MG63 (cell line): ENCODE results near the gene KLC4. TPM values are rescaled to one million over a fixed set of nuclear protein-coding genes. Genes with fewer than 3 reads are reported as not detected.
"Not testable (repeated sequence)": the region's sequence is repeated elsewhere in the genome, so short reads cannot be mapped to it uniquely, and the experiment has no call there.

Experiments used
- DNase-seq: peaks from one replicate; pipeline ENCODE4 v3.0.0-alpha.2; 2020
- H3K27me3 ChIP-seq: fragments of 250-450 bp; sonication (Bioruptor Pico); 2 replicates; pipeline ENCODE4 v1.5.1; 2020; ENCODE audit warnings: mild to moderate bottlenecking, moderate library complexity
- H3K36me3 ChIP-seq: fragments of 250-450 bp; sonication (Bioruptor Pico); 2 replicates; pipeline ENCODE4 v1.5.1; 2020; ENCODE audit warnings: mild to moderate bottlenecking, moderate library complexity
- H3K4me3 ChIP-seq: fragments of 250-450 bp; sonication (Bioruptor Pico); 2 replicates; pipeline ENCODE4 v1.5.1; 2020; ENCODE audit warnings: mild to moderate bottlenecking, moderate library complexity
- H3K9me3 ChIP-seq: fragments of 250-450 bp; sonication (Bioruptor Pico); 2 replicates; pipeline ENCODE4 v1.5.1; 2020; ENCODE audit warnings: mild to moderate bottlenecking, moderate library complexity
- total RNA-seq: library from RNA; depleted of rRNA; stranded (reverse); fragments of >200 nt; shearing (Covaris generic); gene quantifications from 2 replicates; pipeline ENCODE4 v1.2.3, GENCODE V29; 2014; ENCODE audit warnings: low replicate concordance

KLC4 gene
- total RNA-seq, 1 experiment from 2014 or later, result 16.6 TPM

- no peaks in the 10 kb centered on the region for H3K27me3 ChIP-seq
- no peaks in the 10 kb centered on the region for H3K9me3 ChIP-seq
- DNase-seq, result no peak
- H3K4me3 ChIP-seq, result no peak overlapping the region
- H3K36me3 ChIP-seq, result no peaks in the 10 kb centered on the region
Measured at GRCh38 chr6:43097098-43097489, 37.7 kb downstream of the KLC4 start.

- Histone ChIP-seq H3K4me3 (no peak overlapping the region), H3K27me3 (no peaks in the 10 kb centered on the region), H3K9me3 (no peaks in the 10 kb centered on the region), H3K36me3 (no peaks in the 10 kb centered on the region)
- no peak for DNase-seq
Measured at GRCh38 chr6:43097502-43097901, 38.1 kb downstream of the KLC4 start.

DNA sequence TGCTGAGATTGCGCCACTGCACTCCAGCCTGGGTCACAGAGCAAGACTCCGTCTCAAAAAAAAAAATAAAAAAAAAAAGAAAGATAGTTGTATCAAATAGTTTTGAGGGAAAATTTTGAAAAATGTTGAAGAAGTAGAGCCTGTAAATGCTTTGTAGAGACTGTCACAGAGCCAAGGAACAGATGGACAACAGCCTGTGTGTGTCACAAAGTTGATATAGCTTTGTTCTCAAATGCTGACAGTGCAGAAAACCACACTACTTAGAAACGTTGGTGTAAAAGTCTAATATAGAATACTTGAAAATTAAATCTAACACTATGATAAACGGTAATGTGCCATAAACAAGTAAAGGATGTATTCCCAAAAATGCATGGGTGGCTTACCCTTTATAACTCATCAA lies 42.1 kb downstream of the KLC4 start:
- no peaks in the 10 kb centered on the region for H3K36me3 ChIP-seq
- H3K4me3 ChIP-seq, result no peak overlapping the region
- no peak for DNase-seq
- no peaks in the 10 kb centered on the region for H3K9me3 ChIP-seq
- H3K27me3 ChIP-seq, result no peaks in the 10 kb centered on the region

DNA sequence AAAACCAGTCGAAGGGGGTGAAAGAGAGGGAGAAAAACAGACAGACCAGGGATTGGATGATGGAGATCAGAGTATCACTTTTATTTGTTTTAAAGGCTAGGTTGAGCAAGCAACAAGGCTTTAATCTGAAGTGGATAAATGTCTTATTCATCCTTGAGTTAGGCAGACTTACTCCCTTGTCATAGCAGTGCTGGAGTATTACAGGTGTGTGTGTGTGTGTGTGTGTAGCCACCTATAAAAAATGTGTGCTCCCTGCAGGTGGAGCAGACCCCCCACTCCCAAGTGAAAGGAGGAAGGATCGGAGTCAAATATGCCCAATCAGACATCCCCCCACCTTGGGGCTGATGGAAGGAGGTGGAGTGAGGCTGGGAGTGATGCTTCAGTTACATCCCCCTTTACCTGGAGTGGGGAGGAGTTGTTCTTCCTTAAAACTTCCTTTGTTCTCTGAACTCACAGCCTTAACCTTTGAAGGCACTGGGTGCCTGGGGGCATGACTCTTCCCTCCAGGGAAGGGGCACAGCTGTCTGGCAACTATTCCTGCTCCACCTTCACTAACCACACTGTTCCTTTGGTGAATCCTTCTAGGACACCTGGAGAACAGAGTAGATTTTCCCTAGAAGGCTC lies 43.9 kb downstream of the KLC4 start:
- Histone ChIP-seq H3K9me3 (no peaks in the 10 kb centered on the region), H3K27me3 (no peaks in the 10 kb centered on the region), H3K36me3 (no peaks in the 10 kb centered on the region), H3K4me3 (no peak overlapping the region)
- no peak for DNase-seq

- DNase-seq, result no peak
- Histone ChIP-seq H3K36me3 (no peaks in the 10 kb centered on the region), H3K9me3 (no peaks in the 10 kb centered on the region), H3K27me3 (no peaks in the 10 kb centered on the region), H3K4me3 (no peak overlapping the region)
Measured at GRCh38 chr6:43105538-43106222, 46.2 kb downstream of the KLC4 start.

- Histone ChIP-seq H3K27me3 (no peaks in the 10 kb centered on the region), H3K36me3 (no peaks in the 10 kb centered on the region), H3K4me3 (no peak overlapping the region), H3K9me3 (no peaks in the 10 kb centered on the region)
- no peak for DNase-seq
Measured at GRCh38 chr6:43107344-43108062, 48.1 kb downstream of the KLC4 start.

DNA sequence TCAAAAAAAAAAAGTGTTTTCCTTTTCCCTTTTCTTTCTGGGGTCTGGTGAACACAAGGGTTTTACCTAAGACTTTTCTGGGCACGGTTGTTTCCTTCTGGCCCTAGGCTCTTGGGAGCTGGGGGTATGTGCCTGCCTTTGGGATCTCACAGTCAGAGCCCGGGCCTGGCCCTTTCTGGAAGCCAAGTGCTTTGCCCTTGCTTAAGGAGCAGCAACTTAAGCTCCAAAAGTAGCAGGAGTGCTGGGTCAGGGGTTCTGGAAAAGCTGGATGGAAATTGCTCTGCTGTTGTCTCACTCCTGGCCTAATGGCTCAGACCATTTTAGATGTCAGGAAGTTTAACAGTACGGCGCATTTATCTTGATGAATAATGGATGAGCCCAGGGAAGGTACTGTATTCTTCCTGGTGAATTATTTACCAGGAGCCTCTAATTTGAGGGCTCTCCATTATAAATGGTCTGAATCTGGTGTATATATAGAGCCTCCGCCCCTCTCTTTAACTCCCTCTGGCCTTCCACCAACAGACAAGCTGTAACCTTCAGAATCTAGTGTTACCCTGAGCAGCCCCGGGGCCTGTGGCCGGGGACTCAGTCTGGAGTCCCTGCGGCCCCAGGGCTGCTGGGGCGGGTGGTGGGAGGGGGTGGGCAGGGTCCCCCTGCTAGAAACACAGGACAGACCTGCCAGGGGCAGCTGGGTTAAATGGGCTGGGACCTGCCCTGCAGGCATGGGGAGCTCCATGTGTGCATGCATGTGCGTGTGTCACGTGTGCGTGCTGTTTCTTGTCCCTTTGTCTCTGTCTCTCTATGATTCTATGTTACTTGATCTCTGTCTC lies 54.2 kb downstream of the KLC4 start:
- no peak for DNase-seq
- Histone ChIP-seq H3K36me3 (no peaks in the 10 kb centered on the region), H3K27me3 (no peaks in the 10 kb centered on the region), H3K9me3 (no peaks in the 10 kb centered on the region), H3K4me3 (no peak overlapping the region)

DNA sequence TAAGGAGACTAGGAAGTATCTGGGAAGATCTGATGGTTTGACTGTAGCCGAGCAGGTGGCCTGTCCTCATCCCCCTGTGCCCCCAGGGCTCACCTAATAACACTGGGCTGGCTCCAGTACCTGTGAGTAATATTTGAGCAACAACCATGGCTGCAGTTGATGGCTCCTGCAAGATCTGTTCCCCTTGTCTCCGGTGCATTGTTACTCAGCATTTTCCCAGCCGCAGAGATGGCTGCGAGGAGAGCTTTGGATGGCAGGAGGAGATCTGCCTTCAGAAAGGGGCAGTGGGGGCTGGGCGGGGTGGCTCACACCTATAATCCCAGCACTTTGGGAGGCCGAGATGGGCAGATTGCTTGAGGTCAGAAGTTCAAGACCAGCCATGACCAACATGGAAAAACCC lies 55.9 kb downstream of the KLC4 start:
- Histone ChIP-seq H3K36me3 (no peaks in the 10 kb centered on the region), H3K9me3 (no peaks in the 10 kb centered on the region), H3K27me3 (no peaks in the 10 kb centered on the region), H3K4me3 (no peak overlapping the region)
- DNase-seq, result no peak

DNA sequence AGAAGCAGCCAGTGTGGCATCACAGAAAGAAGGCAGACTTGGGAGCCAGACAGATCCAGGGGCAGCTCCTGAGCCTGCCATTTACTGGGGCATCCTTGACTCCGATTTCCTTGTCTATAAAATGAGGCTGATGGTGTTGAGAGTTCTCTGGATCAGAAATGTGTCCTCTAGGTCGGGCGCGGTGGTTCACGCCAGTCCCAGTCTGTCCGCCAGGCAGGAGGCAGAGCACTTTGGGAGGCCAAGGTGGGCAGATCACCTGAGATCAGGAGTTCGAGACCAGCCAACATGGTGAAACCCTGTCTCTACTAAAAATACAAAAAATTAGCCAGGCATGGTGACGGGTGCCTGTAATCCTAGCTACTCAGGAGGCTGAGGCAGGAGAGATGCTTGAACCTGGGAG lies 58.0 kb downstream of the KLC4 start:
- H3K36me3 ChIP-seq, DNase-seq: not testable (repeated sequence)

GRCh38 chr6:43119482-43119881 lies 60.1 kb downstream of the KLC4 start:
- no peaks in the 10 kb centered on the region for H3K9me3 ChIP-seq
- DNase-seq, result no peak
- no peaks in the 10 kb centered on the region for H3K36me3 ChIP-seq
- H3K4me3 ChIP-seq, result no peak overlapping the region
- H3K27me3 ChIP-seq, result no peaks in the 10 kb centered on the region

More for the DNA sequence above, 58.0 kb downstream of the KLC4 start:
- not testable (repeated sequence) for H3K9me3 ChIP-seq, H3K4me3 ChIP-seq, H3K27me3 ChIP-seq

DNA sequence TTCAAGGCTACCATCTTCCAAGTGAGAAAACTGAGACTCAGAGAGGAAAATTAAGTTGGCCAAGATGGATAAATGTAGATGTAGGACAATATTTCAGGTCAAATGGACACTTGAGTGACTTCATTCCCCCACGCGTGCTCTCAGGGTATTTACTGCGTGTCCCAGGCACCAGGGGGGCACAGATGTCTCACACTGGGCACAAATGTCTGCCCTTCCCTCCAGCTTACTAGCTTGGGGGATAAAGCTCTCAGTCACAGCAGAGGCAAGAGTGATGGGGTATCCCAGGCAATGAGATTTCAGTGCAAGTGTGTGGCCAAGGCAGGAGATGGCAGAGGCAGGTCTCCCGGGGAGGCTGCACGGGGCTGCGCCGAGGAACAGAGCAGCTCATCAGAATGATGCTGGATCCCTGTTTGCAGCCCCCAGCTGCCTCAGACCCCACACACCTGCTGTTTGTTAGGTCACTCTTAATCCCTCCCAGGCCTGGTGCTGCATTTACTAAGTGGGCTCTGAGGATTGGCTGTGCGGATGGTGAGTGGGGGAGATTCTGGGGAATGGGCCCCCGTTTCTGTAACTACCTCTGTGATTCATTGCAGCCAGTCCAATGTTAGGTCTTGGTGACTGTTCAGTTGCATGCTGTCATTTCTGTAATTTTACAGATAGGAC lies 60.8 kb downstream of the KLC4 start:
- no peak for DNase-seq
- no peaks in the 10 kb centered on the region for H3K9me3 ChIP-seq
- no peaks in the 10 kb centered on the region for H3K36me3 ChIP-seq
- H3K27me3 ChIP-seq, result no peaks in the 10 kb centered on the region
- H3K4me3 ChIP-seq, result no peak overlapping the region

DNA sequence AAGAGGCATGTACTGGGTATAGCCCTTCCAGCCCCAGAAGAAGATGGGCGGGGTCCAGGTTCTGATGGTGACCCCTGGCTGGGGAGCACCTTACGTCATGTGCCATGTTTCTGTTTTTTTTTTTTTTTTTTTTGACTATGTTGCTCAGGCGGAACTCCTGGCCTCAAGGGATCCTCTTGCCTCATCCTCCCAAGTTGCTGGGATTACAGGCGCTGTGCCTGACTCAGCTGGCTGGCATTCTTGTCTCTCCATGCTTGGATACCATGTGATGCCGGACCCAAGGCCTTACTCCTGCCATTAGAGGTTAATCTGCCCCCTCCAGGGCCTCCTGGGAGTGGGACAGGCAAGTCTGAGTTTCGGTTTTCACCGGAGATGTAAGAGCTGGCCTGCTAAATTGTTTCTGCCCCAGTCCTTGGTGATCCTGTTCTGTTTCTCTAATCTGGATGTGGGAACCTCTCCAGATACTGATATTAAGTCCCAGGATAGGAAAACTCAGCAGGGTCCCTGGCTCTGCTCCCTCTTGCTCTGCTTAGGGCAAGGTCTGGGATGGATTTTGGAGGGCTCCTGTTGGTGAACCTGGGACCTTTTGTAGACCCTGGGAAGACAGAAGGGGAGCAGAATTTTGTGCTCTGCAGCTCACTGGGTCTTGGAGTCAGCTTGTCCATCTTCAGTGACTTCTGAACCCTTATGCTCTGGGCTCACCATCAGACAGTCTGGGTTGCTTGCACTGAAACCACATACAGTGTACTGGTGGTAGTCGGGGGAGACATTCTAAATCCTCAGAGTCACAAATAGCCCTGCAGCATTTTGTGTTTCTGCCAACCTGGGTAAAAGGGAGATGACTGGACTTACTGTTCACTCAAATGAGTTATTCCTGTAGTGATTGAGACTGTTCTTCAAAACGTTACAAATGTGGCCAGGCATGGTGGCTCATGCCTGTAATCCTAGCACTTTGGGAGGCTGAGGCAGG lies 61.8 kb downstream of the KLC4 start:
- peak; percentile 93 for DNase-seq
- no peak overlapping the region for H3K4me3 ChIP-seq

GRCh38 chr6:43122146-43122545 lies 62.7 kb downstream of the KLC4 start:
- DNase-seq, result no peak
- Histone ChIP-seq H3K9me3 (no peaks in the 10 kb centered on the region), H3K4me3 (no peak overlapping the region), H3K27me3 (no peaks in the 10 kb centered on the region), H3K36me3 (no peaks in the 10 kb centered on the region)

More for the DNA sequence above, 61.8 kb downstream of the KLC4 start:
- H3K36me3 ChIP-seq, result no peaks in the 10 kb centered on the region
- no peaks in the 10 kb centered on the region for H3K9me3 ChIP-seq
- no peaks in the 10 kb centered on the region for H3K27me3 ChIP-seq

GRCh38 chr6:43123461-43124314 lies 64.3 kb downstream of the KLC4 start:
- no peaks in the 10 kb centered on the region for H3K9me3 ChIP-seq
- no peaks in the 10 kb centered on the region for H3K36me3 ChIP-seq
- H3K27me3 ChIP-seq, result no peaks in the 10 kb centered on the region
- H3K4me3 ChIP-seq, result no peak overlapping the region
- DNase-seq, result no peak

GRCh38 chr6:43124481-43124880 lies 65.0 kb downstream of the KLC4 start:
- no peak for DNase-seq
- H3K4me3 ChIP-seq, result no peak overlapping the region
- no peaks in the 10 kb centered on the region for H3K9me3 ChIP-seq
- H3K36me3 ChIP-seq, result no peaks in the 10 kb centered on the region
- no peaks in the 10 kb centered on the region for H3K27me3 ChIP-seq
